B cell (primary cell): Measurements from ENCODE around the gene ANGPT4. TPM values are rescaled to one million over a fixed set of nuclear protein-coding genes. Genes with fewer than 3 reads are reported as not detected.

Source experiments
- ATAC-seq: fragments of 200-7000 bp; cut with Tn5 transposase; one replicate; pipeline ENCODE4 v1.10.0; 2021; ENCODE audit warnings: low read depth, mild to moderate bottlenecking, moderate number of reproducible peaks, moderate library complexity
- CTCF ChIA-PET: fragments of 350-600 bp; sonication (Branson Sonifier 250); formaldehyde crosslinking; loops from one replicate; lab custom pipeline; 2021; ENCODE audit warnings: antibody characterized with exemption, inconsistent platforms; lab: Charles Lee
- POLR2A ChIA-PET: fragments of 350-600 bp; sonication (Branson Sonifier 250); formaldehyde crosslinking; loops from one replicate; lab custom pipeline; 2021; ENCODE audit warnings: antibody characterized with exemption; lab: Charles Lee
- DNase-seq: peaks from one replicate; pipeline ENCODE4 v3.0.0; 2013
- H2AFZ ChIP-seq: 2 replicates; pipeline ENCODE4 v1.6.1; 2012; ENCODE audit warnings: mild to moderate bottlenecking, low read depth, low read length; ENCODE audit not compliant: insufficient read depth, poor library complexity, severe bottlenecking
- H3K27ac ChIP-seq, 2 donors: 1 replicate in 1 of 2; 2 replicates in 1 of 2; pipeline ENCODE4 v1.5.1; 2012 to 2013; ENCODE audit warnings: low read length in 2 of 2, mild to moderate bottlenecking in 2 of 2, moderate library complexity in 1 of 2
- H3K27me3 ChIP-seq, 4 experiments: fragments of 200-600 bp in 1 of 4; sonication (generic) in 1 of 4; replicated peaks in 1 of 4; 1 replicate in 2 of 4; 2 replicates in 2 of 4; pipeline versions ENCODE4 v1.6.1 to v1.7.0; 2013 to 2016; ENCODE audit warnings: low read length in 3 of 4, mild to moderate bottlenecking in 2 of 4, mixed read lengths in 1 of 4, moderate library complexity in 1 of 4; ENCODE audit not compliant: insufficient read depth in 4 of 4, control insufficient read depth in 3 of 4; ENCODE audit errors: control extremely low read depth in 1 of 4
- H3K36me3 ChIP-seq, 2 experiments: replicated peaks in 1 of 2; 1 replicate in 1 of 2; 2 replicates in 1 of 2; pipeline versions ENCODE4 v1.6.1 to v1.7.1; 2013; ENCODE audit warnings: low read length in 1 of 2; ENCODE audit not compliant: insufficient read depth in 2 of 2, control insufficient read depth in 1 of 2; ENCODE audit errors: control extremely low read depth in 1 of 2, extremely low read depth in 1 of 2
- H3K4me1 ChIP-seq, 2 donors: fragments of 200-600 bp in 1 of 2; sonication (generic) in 1 of 2; 1 replicate in 1 of 2; 2 replicates in 1 of 2; pipeline versions ENCODE4 v1.5.1 to v1.6.1; 2013 to 2017; ENCODE audit warnings: low read length in 2 of 2; ENCODE audit not compliant: control insufficient read depth in 2 of 2, insufficient read depth in 2 of 2
- H3K4me2 ChIP-seq: replicated peaks from 2 replicates; pipeline ENCODE3; 2012; ENCODE audit warnings: mild to moderate bottlenecking, low read depth, low read length; ENCODE audit not compliant: poor library complexity, severe bottlenecking
- H3K4me3 ChIP-seq, 5 experiments: fragments of 200-600 bp in 1 of 5; sonication (generic) in 1 of 5; 1 replicate in 3 of 5; 2 replicates in 2 of 5; pipeline versions ENCODE4 v1.5.1 to v1.7.0; 2011 to 2016; ENCODE audit warnings: low read length in 4 of 5, mild to moderate bottlenecking in 4 of 5, low read depth in 2 of 5, control low read depth in 1 of 5, moderate library complexity in 1 of 5; ENCODE audit not compliant: insufficient read depth in 1 of 5; ENCODE audit errors: control extremely low read depth in 1 of 5, extremely low read depth in 1 of 5
- H3K79me2 ChIP-seq: fragments of 200-600 bp; sonication (generic); one replicate; pipeline ENCODE4 v1.6.0; 2016; ENCODE audit warnings: low read length; ENCODE audit not compliant: control insufficient read depth, insufficient read depth
- H3K9ac ChIP-seq: fragments of 200-600 bp; sonication (generic); 2 replicates; pipeline ENCODE4 v1.6.1; 2017; ENCODE audit warnings: mild to moderate bottlenecking, low read length, moderate library complexity
- H3K9me3 ChIP-seq, 3 donors: one replicate each; pipeline versions ENCODE4 v1.6.1 to v1.7.1; 2013; ENCODE audit warnings: low read length in 2 of 3; ENCODE audit not compliant: control insufficient read depth in 2 of 3, insufficient read depth in 1 of 3; ENCODE audit errors: control extremely low read depth in 1 of 3
- H4K20me1 ChIP-seq: 2 replicates; pipeline ENCODE4 v1.6.0; 2012; ENCODE audit warnings: mild to moderate bottlenecking, low read length; ENCODE audit not compliant: insufficient read depth, control insufficient read depth, poor library complexity, severe bottlenecking
- H3K27ac Mint-ChIP-seq: one replicate; pipeline ENCODE4 v1.8.0; 2021; ENCODE audit warnings: mixed read lengths
- H3K27me3 Mint-ChIP-seq: one replicate; pipeline ENCODE4 v1.8.0; 2021; ENCODE audit warnings: mixed read lengths
- H3K4me1 Mint-ChIP-seq: one replicate; pipeline ENCODE4 v1.8.0; 2021; ENCODE audit warnings: mixed read lengths
- H3K4me3 Mint-ChIP-seq: one replicate; pipeline ENCODE4 v1.8.0; 2021; ENCODE audit warnings: mixed read lengths
- H3K9me3 Mint-ChIP-seq: one replicate; pipeline ENCODE4 v1.8.0; 2022; ENCODE audit warnings: mixed read lengths; ENCODE audit not compliant: insufficient read depth
- CTCF ChIP-seq: fragments of 200-600 bp; IDR thresholded peaks from one replicate; pipeline ENCODE4 v1.8.0; 2022; ENCODE audit warnings: antibody characterized with exemption, mild to moderate bottlenecking
- EZH2 ChIP-seq: IDR thresholded peaks from 2 replicates; pipeline ENCODE4 v1.6.1; 2012; ENCODE audit warnings: borderline replicate concordance, low read depth, mild to moderate bottlenecking, moderate library complexity, low read length; ENCODE audit not compliant: insufficient read depth, poor library complexity, severe bottlenecking
- WGBS: methylation state at CpG from one replicate; pipeline ENCODE4 v1.1.5; 2013; ENCODE audit warnings: missing lambda C conversion rate; ENCODE audit not compliant: insufficient coverage; 5-methylcytosine and 5-hydroxymethylcytosine counted together
- intact Hi-C: fragments of 100-400 bp; cut with micrococcal nuclease; formaldehyde crosslinking; loops from one replicate; pipeline ENCODE4 v1.10.0; 2022
- polyA plus RNA-seq: library from polyadenylated mRNA; depleted of rRNA; stranded (reverse); fragments of >200 nt; gene quantifications from 2 replicates; pipeline ENCODE4 v1.2.3, GENCODE V29; 2012
- total RNA-seq, 2 donors: library from RNA; stranded (reverse); fragments of 120-200 nt in 1 of 2; gene quantifications; 1 replicate in 1 of 2; 2 replicates in 1 of 2; pipeline versions ENCODE4 v1.2.3 to v1.2.4, GENCODE V29; 2013 to 2022

ANGPT4 gene
- total and polyA plus RNA-seq, 2 donors (not counting 1 experiment from before 2014, with no cell fraction given): not detected

DNA sequence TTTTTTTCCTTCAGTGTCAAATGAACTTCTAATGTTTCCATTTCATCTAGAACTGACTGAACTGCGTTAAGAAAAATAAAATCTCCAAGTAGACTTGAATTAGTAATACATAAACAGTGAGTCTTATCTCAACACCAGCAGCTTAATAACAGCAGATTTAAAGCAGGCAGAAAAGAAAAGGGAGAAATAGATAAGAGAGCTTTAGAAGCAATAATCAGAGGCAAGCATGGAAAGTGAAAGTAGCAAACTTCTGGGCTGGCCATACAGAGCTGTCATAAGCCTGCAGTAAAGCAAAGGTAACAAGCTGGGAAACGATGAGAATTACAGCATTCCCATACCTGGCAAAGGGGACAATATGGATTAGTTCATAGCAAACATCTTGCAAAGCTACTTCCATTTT is 16.9 kb upstream of the ANGPT4 start:
- CTCF ChIA-PET: no interaction called here
- H4K20me1 ChIP-seq: no peaks in the 10 kb centered on the region
- POLR2A ChIA-PET: no interaction called here

GRCh38 chr20:931401-931800 is 15.3 kb upstream of the ANGPT4 start:
- no peaks in the 10 kb centered on the region for H3K27me3 ChIP-seq
- H3K4me2 ChIP-seq: no peak overlapping the region
- Mint-ChIP-seq H3K27ac (no peak overlapping the region), H3K4me1 (no peaks in the 10 kb centered on the region), H3K4me3 (no peak overlapping the region), H3K9me3 (peaks cover 11% of the 10 kb centered on the region), H3K27me3 (peaks cover 28% of the 10 kb centered on the region)
- ATAC-seq (no peak), DNase-seq (no peak)
- no peak overlapping the region for H3K4me3 ChIP-seq
- no CpG with 5 or more reads among the region's 1 CpG for WGBS
- intact Hi-C loops: no loop called here
- H4K20me1 ChIP-seq: no peaks in the 10 kb centered on the region
- ChIA-PET CTCF (no interaction called here), POLR2A (no interaction called here)
- no peaks in the 10 kb centered on the region for H3K4me1 ChIP-seq
- H3K27ac ChIP-seq: no peak overlapping the region
- H3K9ac ChIP-seq: no peak overlapping the region
- TF ChIP-seq CTCF (no peak), EZH2 (no peak)
- no peaks in the 10 kb centered on the region for H3K79me2 ChIP-seq
- H2AFZ ChIP-seq: no peak overlapping the region
- H3K9me3 ChIP-seq: peaks cover 9 to 13% (median 12%) of the 10 kb centered on the region in 3 donors
- no peaks in the 10 kb centered on the region for H3K36me3 ChIP-seq

More for the DNA sequence above, 16.9 kb upstream of the ANGPT4 start:
- no peak for TF ChIP-seq CTCF
- no peak for TF ChIP-seq EZH2
- no peaks in the 10 kb centered on the region for H3K36me3 ChIP-seq
- peaks cover 17% of the 10 kb centered on the region for H3K27me3 Mint-ChIP-seq
- no peaks in the 10 kb centered on the region for H3K4me1 ChIP-seq
- H2AFZ ChIP-seq: no peak overlapping the region
- peaks cover 9 to 13% (median 12%) of the 10 kb centered on the region in 3 donors for H3K9me3 ChIP-seq
- ATAC-seq: no peak
- H3K27ac Mint-ChIP-seq: no peak overlapping the region
- H3K4me3 ChIP-seq: no peak overlapping the region
- no CpG with 5 or more reads among the region's 2 CpGs for whole genome bisulfite sequencing
- no peak overlapping the region for H3K4me3 Mint-ChIP-seq
- H3K4me1 Mint-ChIP-seq: no peaks in the 10 kb centered on the region
- no peak overlapping the region for H3K27ac ChIP-seq
- H3K79me2 ChIP-seq: no peaks in the 10 kb centered on the region
- no peak overlapping the region for H3K4me2 ChIP-seq
- DNase-seq: no peak
- H3K27me3 ChIP-seq: no peaks in the 10 kb centered on the region
- no peak overlapping the region for H3K9ac ChIP-seq
- peaks cover 11% of the 10 kb centered on the region for H3K9me3 Mint-ChIP-seq
- intact Hi-C loops: no loop called here
